CD4-positive, alpha-beta T cell (primary cell): ENCODE data around the gene DAPK1. TPM values are rescaled to one million over a fixed set of nuclear protein-coding genes. Genes with fewer than 3 reads are reported as not detected.

Experiments used
- ATAC-seq: fragments of 200-7000 bp; cut with Tn5 transposase; one replicate; pipeline ENCODE4 v1.10.0; 2022; ENCODE audit warnings: mild to moderate bottlenecking; ENCODE audit not compliant: poor library complexity
- CTCF ChIA-PET: fragments of 350-600 bp; sonication (Branson Sonifier 250); formaldehyde crosslinking; loops from one replicate; lab custom pipeline; 2021; ENCODE audit warnings: antibody characterized with exemption, inconsistent platforms; lab: Charles Lee
- POLR2A ChIA-PET: fragments of 350-600 bp; sonication (Branson Sonifier 250); formaldehyde crosslinking; loops from one replicate; lab custom pipeline; 2021; ENCODE audit warnings: antibody characterized with exemption, inconsistent platforms; lab: Charles Lee
- DNase-seq, 14 experiments: peaks; one replicate each; pipeline ENCODE4 v3.0.0-alpha.2; 2013 to 2020; ENCODE audit warnings: mixed read lengths in 2 of 14
- H3K27ac ChIP-seq, 2 donors: one replicate each; pipeline versions ENCODE4 v1.5.1 to v1.7.0; 2013; ENCODE audit warnings: low read length in 2 of 2, low read depth in 1 of 2, mild to moderate bottlenecking in 1 of 2
- H3K27me3 ChIP-seq, 2 experiments: 1 replicate in 1 of 2; 2 replicates in 1 of 2; pipeline versions ENCODE4 v1.6.1 to v1.7.0; 2013; ENCODE audit warnings: low read length in 2 of 2, control low read depth in 1 of 2, mild to moderate bottlenecking in 1 of 2, moderate library complexity in 1 of 2; ENCODE audit not compliant: insufficient read depth in 2 of 2, control insufficient read depth in 1 of 2
- H3K36me3 ChIP-seq: one replicate; pipeline ENCODE4 v1.6.1; 2013; ENCODE audit warnings: low read length, control low read depth; ENCODE audit not compliant: insufficient read depth
- H3K4me1 ChIP-seq: one replicate; pipeline ENCODE4 v1.6.1; 2013; ENCODE audit warnings: low read length, control low read depth; ENCODE audit not compliant: insufficient read depth
- H3K4me3 ChIP-seq: one replicate; pipeline ENCODE4 v1.5.1; 2013; ENCODE audit warnings: mild to moderate bottlenecking, low read length, moderate library complexity
- H3K9me3 ChIP-seq, 2 experiments: 1 replicate in 1 of 2; 2 replicates in 1 of 2; pipeline versions ENCODE4 v1.6.1 to v1.7.0; 2013; ENCODE audit warnings: low read length in 2 of 2, mild to moderate bottlenecking in 2 of 2, control low read depth in 1 of 2, moderate library complexity in 1 of 2; ENCODE audit not compliant: control insufficient read depth in 1 of 2, insufficient read depth in 1 of 2
- H3K27ac Mint-ChIP-seq: one replicate; pipeline ENCODE4 v1.8.0; 2020; ENCODE audit warnings: mixed read lengths
- H3K27me3 Mint-ChIP-seq: one replicate; pipeline ENCODE4 v1.8.0; 2021; ENCODE audit warnings: mixed read lengths
- H3K36me3 Mint-ChIP-seq: one replicate; pipeline ENCODE4 v1.8.0; 2021; ENCODE audit warnings: low read depth, mixed read lengths
- H3K4me1 Mint-ChIP-seq: one replicate; pipeline ENCODE4 v1.8.0; 2021; ENCODE audit warnings: low read depth, mixed read lengths
- H3K4me3 Mint-ChIP-seq: one replicate; pipeline ENCODE4 v1.8.0; 2020; ENCODE audit warnings: mild to moderate bottlenecking, mixed read lengths
- H3K9me3 Mint-ChIP-seq: one replicate; pipeline ENCODE4 v1.8.0; 2020; ENCODE audit warnings: mixed read lengths
- intact Hi-C, 2 experiments: fragments of 100-400 bp; cut with DNase I in 1 of 2; cut with micrococcal nuclease in 1 of 2; formaldehyde crosslinking; loops; one replicate each; pipeline versions ENCODE4 v1.15.1 to v1.9.0; 2023 to 2025; cut with DNase I, micrococcal nuclease
- total RNA-seq, 174 experiments: library from RNA in 2 of 174; stranded (reverse) in 2 of 174; gene quantifications; one replicate each; pipeline ENCODE4 v1.2.3 and lab custom pipeline; 2021 to 2026
- TF ChIP-seq, protein P1 (sequence below): fragments of 200-600 bp; IDR thresholded peaks from one replicate; pipeline ENCODE4 v1.8.0; 2022; ENCODE audit warnings: antibody characterized with exemption, mild to moderate bottlenecking

Gene DAPK1
- total RNA-seq, 2 experiments from 2014 or later: 2.7 TPM

DNA sequence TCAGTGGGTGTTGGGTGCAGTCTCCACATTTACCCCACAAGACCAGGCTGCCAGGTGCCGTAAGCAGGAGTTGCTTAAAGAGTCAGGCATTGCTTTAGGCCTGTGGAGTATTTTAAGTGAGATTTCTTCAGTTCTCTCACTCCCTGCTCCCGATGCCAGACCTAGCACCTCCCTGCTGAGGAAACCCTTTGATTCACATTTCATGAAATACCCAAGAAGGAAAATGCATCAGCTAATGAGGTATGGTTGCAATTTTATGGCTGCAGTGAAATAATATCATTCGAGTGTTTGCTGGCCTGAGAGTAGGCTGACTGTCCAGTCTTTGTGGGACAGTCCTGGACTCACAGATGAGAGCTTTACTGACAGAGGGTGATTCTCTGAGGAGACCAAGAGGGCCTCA lies 160.8 kb downstream of the DAPK1 start:
- Mint-ChIP-seq H3K9me3 (no peaks in the 10 kb centered on the region), H3K36me3 (no peaks in the 10 kb centered on the region), H3K4me1 (no peaks in the 10 kb centered on the region), H3K27me3 (no peaks in the 10 kb centered on the region), H3K27ac (no peak overlapping the region), H3K4me3 (no peak overlapping the region)
- DNase-seq (no peak), ATAC-seq (no peak)
- ChIA-PET POLR2A (no interaction called here), CTCF (no interaction called here)
- Histone ChIP-seq H3K4me1 (no peaks in the 10 kb centered on the region), H3K9me3 (peaks cover 0 to 11% of the 10 kb centered on the region in 2 experiments), H3K4me3 (no peak overlapping the region), H3K27ac (no peak overlapping the region), H3K27me3 (peaks cover 0 to 2% of the 10 kb centered on the region in 2 experiments), H3K36me3 (no peaks in the 10 kb centered on the region)
- intact Hi-C loops: no loop called here
- TF ChIP-seq, protein P1, sequence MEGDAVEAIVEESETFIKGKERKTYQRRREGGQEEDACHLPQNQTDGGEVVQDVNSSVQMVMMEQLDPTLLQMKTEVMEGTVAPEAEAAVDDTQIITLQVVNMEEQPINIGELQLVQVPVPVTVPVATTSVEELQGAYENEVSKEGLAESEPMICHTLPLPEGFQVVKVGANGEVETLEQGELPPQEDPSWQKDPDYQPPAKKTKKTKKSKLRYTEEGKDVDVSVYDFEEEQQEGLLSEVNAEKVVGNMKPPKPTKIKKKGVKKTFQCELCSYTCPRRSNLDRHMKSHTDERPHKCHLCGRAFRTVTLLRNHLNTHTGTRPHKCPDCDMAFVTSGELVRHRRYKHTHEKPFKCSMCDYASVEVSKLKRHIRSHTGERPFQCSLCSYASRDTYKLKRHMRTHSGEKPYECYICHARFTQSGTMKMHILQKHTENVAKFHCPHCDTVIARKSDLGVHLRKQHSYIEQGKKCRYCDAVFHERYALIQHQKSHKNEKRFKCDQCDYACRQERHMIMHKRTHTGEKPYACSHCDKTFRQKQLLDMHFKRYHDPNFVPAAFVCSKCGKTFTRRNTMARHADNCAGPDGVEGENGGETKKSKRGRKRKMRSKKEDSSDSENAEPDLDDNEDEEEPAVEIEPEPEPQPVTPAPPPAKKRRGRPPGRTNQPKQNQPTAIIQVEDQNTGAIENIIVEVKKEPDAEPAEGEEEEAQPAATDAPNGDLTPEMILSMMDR: no peak

DNA sequence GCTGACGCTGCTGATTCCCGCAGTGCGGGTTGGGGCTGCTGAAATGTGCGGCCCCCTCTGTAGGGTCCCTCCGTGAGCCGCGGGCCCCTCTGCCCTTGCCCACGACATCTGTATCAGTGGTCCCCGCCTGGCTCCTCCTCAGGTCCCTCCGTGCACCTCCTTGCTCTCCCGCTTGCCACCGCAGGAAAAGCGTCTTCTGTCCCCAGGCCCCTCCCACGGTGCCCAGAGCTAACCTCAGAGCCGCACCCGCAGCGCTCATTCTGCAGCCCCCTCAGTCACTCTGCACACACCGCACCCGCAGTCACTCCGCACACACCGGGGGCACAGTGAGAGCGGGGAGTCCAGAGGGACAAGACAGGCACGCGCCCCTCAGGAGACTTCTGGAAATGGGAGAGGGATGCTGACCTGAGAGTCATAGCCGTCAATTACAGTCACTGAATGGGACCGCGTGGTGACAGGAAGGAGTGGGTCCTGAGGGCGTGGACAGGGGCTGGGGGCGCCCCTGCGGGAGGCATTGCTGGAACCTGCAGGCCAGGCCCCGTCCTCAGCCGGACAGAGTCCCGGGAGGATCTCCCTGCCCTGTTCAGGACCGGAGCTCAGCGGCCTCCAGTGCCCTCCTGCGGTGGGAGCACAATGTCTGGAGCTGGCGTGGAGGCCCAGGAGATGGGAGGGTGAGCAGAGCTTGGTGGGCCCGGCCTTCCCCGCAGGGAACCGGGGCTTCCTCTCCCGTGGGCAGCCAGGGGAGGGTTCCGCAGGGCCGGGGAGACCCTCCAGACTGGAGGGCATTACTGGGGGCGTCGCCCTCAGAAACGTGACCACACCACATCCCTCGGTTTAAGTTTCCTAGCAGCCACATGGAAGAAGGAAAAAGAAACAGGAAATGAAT lies 162.1 kb downstream of the DAPK1 start:
- Mint-ChIP-seq H3K36me3 (no peaks in the 10 kb centered on the region), H3K27me3 (no peaks in the 10 kb centered on the region), H3K27ac (no peak overlapping the region), H3K4me1 (no peaks in the 10 kb centered on the region), H3K9me3 (no peaks in the 10 kb centered on the region), H3K4me3 (no peak overlapping the region)
- POLR2A ChIA-PET: no interaction called here
- Histone ChIP-seq H3K27ac (no peak overlapping the region), H3K4me3 (no peak overlapping the region), H3K9me3 (peaks cover 0 to 11% of the 10 kb centered on the region in 2 experiments), H3K4me1 (no peaks in the 10 kb centered on the region), H3K36me3 (no peaks in the 10 kb centered on the region), H3K27me3 (peaks cover 0 to 2% of the 10 kb centered on the region in 2 experiments)
- intact Hi-C loops: loop anchor here in 1 of 2 experiments (10.0 kb wide), 1 partner anchor 1245 kb away; no protein-coding TSS in a partner anchor
- TF ChIP-seq, protein P1: no peak
- ATAC-seq (no peak), DNase-seq (no peak)
- CTCF ChIA-PET: no interaction called here

DNA sequence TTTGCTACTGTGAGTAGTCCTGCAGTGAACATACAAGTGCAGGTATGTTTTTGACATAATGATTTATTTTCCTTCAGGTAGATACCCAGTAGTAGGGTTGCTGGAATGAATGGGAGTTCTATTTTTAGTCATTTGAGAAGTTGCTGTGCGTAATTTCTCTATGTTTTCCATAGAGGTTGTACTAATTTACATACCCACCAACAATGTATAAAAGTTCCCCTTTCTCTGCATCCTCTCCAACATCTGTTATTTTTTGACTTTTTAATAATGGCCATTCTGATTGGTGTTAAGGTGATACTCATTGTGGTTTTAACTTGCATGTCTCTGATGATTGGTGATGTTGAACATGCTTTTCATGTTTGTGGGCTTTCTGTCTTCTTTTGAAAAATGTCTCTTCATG lies 163.6 kb downstream of the DAPK1 start:
- H3K27me3 Mint-ChIP-seq: no peaks in the 10 kb centered on the region

More for the DNA sequence above, 163.6 kb downstream of the DAPK1 start:
- no peak overlapping the region for H3K4me3 Mint-ChIP-seq
- intact Hi-C loops: loop anchor here in 1 of 2 experiments (10.0 kb wide), 1 partner anchor 1246 kb away; no protein-coding TSS in a partner anchor
- no peak for ATAC-seq
- no peaks in the 10 kb centered on the region for H3K9me3 Mint-ChIP-seq
- Histone ChIP-seq H3K36me3 (no peaks in the 10 kb centered on the region), H3K4me1 (no peaks in the 10 kb centered on the region), H3K9me3 (peaks cover 0 to 11% of the 10 kb centered on the region in 2 experiments), H3K27ac (no peak overlapping the region), H3K27me3 (peaks cover 0 to 2% of the 10 kb centered on the region in 2 experiments), H3K4me3 (no peak overlapping the region)
- H3K36me3 Mint-ChIP-seq: no peaks in the 10 kb centered on the region
- H3K27ac Mint-ChIP-seq: no peak overlapping the region
- ChIA-PET CTCF (no interaction called here), POLR2A (no interaction called here)
- DNase-seq: no peak
- no peaks in the 10 kb centered on the region for H3K4me1 Mint-ChIP-seq
- TF ChIP-seq, protein P1: no peak
